A549 (cell line): ENCODE results near the gene TRIM29.

ENCODE experiments used
- POLR2A ChIP-seq: IDR thresholded peaks from 2 replicates; pipeline ENCODE4 v1.6.1; 2012; ENCODE audit warnings: mild to moderate bottlenecking, low read length
- RFX5 ChIP-seq: fragments of 450-650 bp; IDR thresholded peaks from 2 replicates; pipeline ENCODE4 v1.7.1; 2014; ENCODE audit warnings: antibody characterized with exemption, mild to moderate bottlenecking, moderate library complexity
- TF ChIP-seq, protein P1 (sequence below): IDR thresholded peaks from 2 replicates; pipeline ENCODE4 v1.6.1; 2012

DNA sequence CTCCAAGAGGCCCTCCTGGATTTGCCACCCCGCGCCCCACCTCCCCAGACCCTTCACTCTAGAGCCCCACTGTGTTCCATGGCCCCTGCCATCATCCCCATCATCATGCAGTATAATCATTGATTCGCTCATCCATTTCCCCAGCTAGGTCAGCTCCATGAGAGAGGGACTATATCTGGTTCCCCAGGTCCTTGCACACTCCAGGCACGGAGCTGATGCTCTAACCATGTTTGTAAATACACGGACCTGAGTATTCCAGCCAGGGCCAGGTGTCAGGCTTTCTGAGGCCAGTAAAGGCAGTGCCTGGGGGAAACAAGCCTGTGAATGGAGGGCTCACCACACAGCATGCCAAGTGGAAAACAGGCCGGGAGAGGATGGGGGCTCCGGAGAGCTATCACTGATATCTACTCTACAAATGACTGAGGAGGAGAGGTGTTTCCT lies 45.8 kb upstream of the TRIM29 start:
- TF ChIP-seq, protein P1, sequence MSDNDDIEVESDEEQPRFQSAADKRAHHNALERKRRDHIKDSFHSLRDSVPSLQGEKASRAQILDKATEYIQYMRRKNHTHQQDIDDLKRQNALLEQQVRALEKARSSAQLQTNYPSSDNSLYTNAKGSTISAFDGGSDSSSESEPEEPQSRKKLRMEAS: no peak
- TF ChIP-seq POLR2A (no peak), RFX5 (no peak)
